ENCODE data around the gene TAS2R39. TPM values are rescaled to one million over a fixed set of nuclear protein-coding genes. Genes with fewer than 3 reads are reported as not detected.
A peak's percentile ranks its signal among the peaks of the same experiment; 100 is the strongest.
"Not testable (repeated sequence)": the region's sequence is repeated elsewhere in the genome, so short reads cannot be mapped to it uniquely, and the experiment has no call there.

TAS2R39 gene
- polyA plus RNA-seq, 1 donor from 2014 or later, result not detected

- no peak for TF ChIP-seq REST (IDR thresholded peaks at IDR 0.05; ENCODE audit: borderline replicate concordance)
Observed at GRCh38 chr7:143210541-143210940, 27.3 kb downstream of the TAS2R39 start (continued).

- H3K4me2 ChIP-seq (ENCODE audit: low read length); H3K36me3 ChIP-seq (ENCODE audit: insufficient read depth, low read length); H3K9me2 ChIP-seq (ENCODE audit: insufficient read depth, low read length); H3F3A ChIP-seq (ENCODE audit: insufficient read depth, low read length, poor library complexity, severe bottlenecking); H3K4me3 ChIP-seq (ENCODE audit: low read length); H3K9me3 ChIP-seq (ENCODE audit: low read length); H3K9ac ChIP-seq (ENCODE audit: low read length); H3K27me3 ChIP-seq (ENCODE audit: insufficient read depth, low read depth, low read length); H4K20me1 ChIP-seq (ENCODE audit: insufficient read depth); H3K27ac ChIP-seq (ENCODE audit: low read length); H2AFZ ChIP-seq (ENCODE audit: low read depth, low read length); H3K79me2 ChIP-seq (replicated peaks; ENCODE audit: insufficient read depth, low read length): not testable (repeated sequence)
Observed at GRCh38 chr7:143213478-143213877, 30.3 kb downstream of the TAS2R39 start.

- no peaks in the 10 kb centered on the region for H3K79me2 ChIP-seq (replicated peaks; ENCODE audit: insufficient read depth, low read length)
- no peak overlapping the region for H3K27ac ChIP-seq (ENCODE audit: low read length)
- no peaks in the 10 kb centered on the region for H3K36me3 ChIP-seq (ENCODE audit: insufficient read depth, low read length)
- H3K27me3 ChIP-seq (ENCODE audit: insufficient read depth, low read depth, low read length), result no peaks in the 10 kb centered on the region
- no peak overlapping the region for H2AFZ ChIP-seq (ENCODE audit: low read depth, low read length)
- no peak overlapping the region for H3K4me3 ChIP-seq (ENCODE audit: low read length)
- no peak overlapping the region for H3K4me2 ChIP-seq (ENCODE audit: low read length)
- H4K20me1 ChIP-seq (ENCODE audit: insufficient read depth), result no peaks in the 10 kb centered on the region
- no peak overlapping the region for H3K9ac ChIP-seq (ENCODE audit: low read length)
- TF ChIP-seq CTCF (IDR thresholded peaks at IDR 0.05; ENCODE audit: poor library complexity, severe bottlenecking), result peak; percentile 100
- peak; percentile 100 for TF ChIP-seq RAD21 (conservative IDR thresholded peaks at IDR 0.05)
- TF ChIP-seq POLR2AphosphoS5 (IDR thresholded peaks at IDR 0.05), result no peak
- TF ChIP-seq SMC3 (conservative IDR thresholded peaks at IDR 0.05; ENCODE audit: poor library complexity), result peak; percentile 100
- TF ChIP-seq REST (IDR thresholded peaks at IDR 0.05; ENCODE audit: borderline replicate concordance), result no peak
- no peak for TF ChIP-seq TAF1 (IDR thresholded peaks at IDR 0.05; ENCODE audit: low read depth)
- no peak for TF ChIP-seq EZH2 (IDR thresholded peaks at IDR 0.05; ENCODE audit: borderline replicate concordance, insufficient read depth, low read length, poor library complexity, severe bottlenecking)
- H3K9me3 ChIP-seq (ENCODE audit: low read length), result no peaks in the 10 kb centered on the region
- H3K9me2 ChIP-seq (ENCODE audit: insufficient read depth, low read length), result no peaks in the 10 kb centered on the region
- no peaks in the 10 kb centered on the region for H3F3A ChIP-seq (ENCODE audit: insufficient read depth, low read length, poor library complexity, severe bottlenecking)
Observed at GRCh38 chr7:143214789-143215679, 31.8 kb downstream of the TAS2R39 start.
